ENCODE data around the gene IPPK. TPM values are rescaled to one million over a fixed set of nuclear protein-coding genes. Genes with fewer than 3 reads are reported as not detected.

Gene IPPK
- total RNA-seq, 1 donor = 10.4 TPM

DNA sequence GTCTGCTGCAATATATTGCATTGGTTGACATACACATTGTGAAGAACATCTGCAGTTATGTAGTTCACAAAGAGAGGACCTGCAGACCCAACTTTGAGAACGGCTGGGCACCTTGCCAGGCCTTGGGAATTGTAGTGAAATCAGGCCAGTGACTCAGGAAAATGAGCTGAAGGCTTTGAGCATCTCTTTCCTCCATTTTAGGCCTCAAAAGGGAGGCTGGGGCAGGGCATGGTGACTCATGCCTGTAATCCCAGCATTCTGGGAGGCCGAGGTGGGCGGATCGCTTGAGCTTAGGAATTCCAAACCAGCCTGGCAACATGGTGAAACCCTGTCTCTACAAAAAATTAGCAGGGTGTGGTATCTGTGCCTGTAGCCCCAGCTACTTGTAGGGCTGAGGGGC, 1.4 kb upstream of the IPPK start:
- H3K4me3 ChIP-seq (ENCODE audit: low read depth, low read length) = peak overlapping the region; percentile 95
- DNase-seq (ENCODE audit: low read depth) = peak; percentile 85
- TF ChIP-seq, protein P1, sequence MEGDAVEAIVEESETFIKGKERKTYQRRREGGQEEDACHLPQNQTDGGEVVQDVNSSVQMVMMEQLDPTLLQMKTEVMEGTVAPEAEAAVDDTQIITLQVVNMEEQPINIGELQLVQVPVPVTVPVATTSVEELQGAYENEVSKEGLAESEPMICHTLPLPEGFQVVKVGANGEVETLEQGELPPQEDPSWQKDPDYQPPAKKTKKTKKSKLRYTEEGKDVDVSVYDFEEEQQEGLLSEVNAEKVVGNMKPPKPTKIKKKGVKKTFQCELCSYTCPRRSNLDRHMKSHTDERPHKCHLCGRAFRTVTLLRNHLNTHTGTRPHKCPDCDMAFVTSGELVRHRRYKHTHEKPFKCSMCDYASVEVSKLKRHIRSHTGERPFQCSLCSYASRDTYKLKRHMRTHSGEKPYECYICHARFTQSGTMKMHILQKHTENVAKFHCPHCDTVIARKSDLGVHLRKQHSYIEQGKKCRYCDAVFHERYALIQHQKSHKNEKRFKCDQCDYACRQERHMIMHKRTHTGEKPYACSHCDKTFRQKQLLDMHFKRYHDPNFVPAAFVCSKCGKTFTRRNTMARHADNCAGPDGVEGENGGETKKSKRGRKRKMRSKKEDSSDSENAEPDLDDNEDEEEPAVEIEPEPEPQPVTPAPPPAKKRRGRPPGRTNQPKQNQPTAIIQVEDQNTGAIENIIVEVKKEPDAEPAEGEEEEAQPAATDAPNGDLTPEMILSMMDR (IDR thresholded peaks at IDR 0.05; ENCODE audit: insufficient read depth, low read depth, low read length) = no peak

- no peak for DNase-seq (ENCODE audit: low read depth)
- TF ChIP-seq, protein P1 (IDR thresholded peaks at IDR 0.05; ENCODE audit: insufficient read depth, low read depth, low read length) = no peak
- peak overlapping the region; percentile 95 for H3K4me3 ChIP-seq (ENCODE audit: low read depth, low read length)
Observed at GRCh38 chr9:92669527-92669889, 423 bp downstream of the IPPK start.

DNA sequence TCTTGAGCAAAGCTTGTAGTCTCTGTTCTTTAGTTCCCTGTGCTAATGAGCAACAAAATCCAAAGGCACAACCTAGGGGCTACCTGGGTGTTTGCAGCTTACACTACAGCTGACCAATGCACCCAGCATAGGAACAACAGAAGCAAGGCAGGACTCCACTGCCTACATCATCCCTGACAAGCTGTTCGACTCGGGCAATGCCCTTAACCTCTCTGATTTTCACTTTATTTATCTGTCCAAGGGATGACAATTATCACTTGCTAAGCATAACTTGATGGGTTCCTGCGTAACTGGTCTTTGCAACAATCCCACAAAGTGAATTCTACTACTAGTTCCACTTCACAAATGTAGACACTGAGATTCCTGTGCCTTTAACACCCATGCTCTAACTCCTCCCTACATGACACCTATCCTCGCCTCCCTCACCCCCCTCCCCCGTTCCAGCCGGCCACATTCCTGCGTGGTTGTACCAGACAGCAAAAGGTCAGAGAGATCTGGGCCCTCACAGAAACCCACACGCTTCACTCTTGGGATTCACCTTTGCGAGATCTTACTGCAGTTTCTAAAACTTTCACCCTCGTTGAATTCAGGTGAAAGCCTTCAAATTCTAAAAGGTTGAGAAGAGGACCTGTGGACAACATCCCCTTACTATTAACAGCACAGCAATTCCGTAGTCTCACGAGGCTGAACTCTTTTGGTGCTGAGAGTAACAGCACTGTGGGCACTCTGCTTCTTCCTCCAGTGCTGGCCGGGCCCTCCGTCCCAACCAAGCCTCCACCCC, 995 bp downstream of the IPPK start:
- DNase-seq (ENCODE audit: low read depth) = peak; percentile 77
- TF ChIP-seq, protein P1 (IDR thresholded peaks at IDR 0.05; ENCODE audit: insufficient read depth, low read depth, low read length) = no peak
- H3K4me3 ChIP-seq (ENCODE audit: low read depth, low read length) = peak overlapping the region; percentile 95

DNA sequence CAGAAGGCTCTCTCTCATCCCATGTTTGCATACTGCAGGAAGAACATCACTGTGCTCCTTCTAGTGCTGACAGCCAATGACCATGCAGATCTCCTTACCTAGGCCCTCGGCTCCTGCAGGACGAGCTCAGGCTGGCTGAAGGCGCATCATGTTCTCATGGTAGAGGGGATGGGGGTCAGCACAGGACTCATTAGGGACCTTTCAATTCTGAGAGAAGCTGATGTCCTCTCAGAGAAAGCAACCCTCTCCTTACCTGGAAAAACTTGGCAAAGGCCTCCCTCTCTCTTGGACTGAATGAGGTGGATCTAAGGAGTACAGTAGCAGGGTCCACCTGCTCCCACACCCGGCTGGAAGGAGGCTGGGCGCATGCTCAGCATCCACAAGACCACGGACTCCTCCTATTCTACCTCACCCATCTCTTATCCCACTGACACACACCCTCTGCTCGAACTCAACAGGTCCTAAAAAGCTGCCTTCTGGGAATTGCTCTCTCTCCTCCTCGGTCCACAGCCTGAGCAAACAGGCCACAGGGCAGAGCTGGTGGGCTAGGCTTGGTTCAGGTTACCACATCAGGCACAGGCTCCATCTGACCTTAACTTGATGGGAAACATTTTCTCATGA, 2.9 kb downstream of the IPPK start:
- no peak overlapping the region for H3K4me3 ChIP-seq (ENCODE audit: low read depth, low read length)
- DNase-seq (ENCODE audit: low read depth) = no peak
- TF ChIP-seq, protein P1 (IDR thresholded peaks at IDR 0.05; ENCODE audit: insufficient read depth, low read depth, low read length) = no peak

- no peak overlapping the region for H3K4me3 ChIP-seq (ENCODE audit: low read depth, low read length)
- no peak for DNase-seq (ENCODE audit: low read depth)
- TF ChIP-seq, protein P1 (IDR thresholded peaks at IDR 0.05; ENCODE audit: insufficient read depth, low read depth, low read length) = no peak
Observed at GRCh38 chr9:92666236-92666635, 3.7 kb downstream of the IPPK start.

DNA sequence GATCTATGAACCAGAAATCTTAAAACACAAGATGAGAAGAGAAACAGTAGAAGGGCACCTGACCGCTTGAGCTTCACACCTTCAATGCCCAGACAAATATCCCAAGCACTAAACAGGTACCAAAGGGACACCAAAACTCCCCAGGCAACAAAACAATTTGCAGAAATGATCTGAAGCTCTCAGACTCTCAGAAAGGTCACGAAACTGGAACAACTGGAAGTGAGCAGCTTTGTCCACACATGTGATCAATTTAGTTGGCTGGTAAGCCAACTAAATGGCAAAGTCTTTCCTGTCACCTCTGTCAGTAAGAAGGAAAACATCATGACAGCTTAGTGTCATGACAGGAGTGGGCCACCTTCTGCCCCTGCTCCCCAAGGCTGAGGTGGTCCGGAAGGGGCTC, 4.1 kb downstream of the IPPK start:
- H3K4me3 ChIP-seq (ENCODE audit: low read depth, low read length) = no peak overlapping the region
- TF ChIP-seq, protein P1 (IDR thresholded peaks at IDR 0.05; ENCODE audit: insufficient read depth, low read depth, low read length) = no peak
- no peak for DNase-seq (ENCODE audit: low read depth)
